Caki2 (cell line): ENCODE results near the gene ZNF778. TPM values are rescaled to one million over a fixed set of nuclear protein-coding genes. Genes with fewer than 3 reads are reported as not detected.

Experiments
- DNase-seq: peaks from one replicate; pipeline ENCODE4 v3.0.0-alpha.2; 2015; ENCODE audit warnings: low read depth
- in situ Hi-C: cut with HindIII; loops from 2 replicates; pipeline ENCODE4 v1.10.0; 2016; ENCODE audit warnings: low sequenced_read_pairs, low pct_unique_long_range_greater_than_20kb, mixed read lengths
- total RNA-seq: library from RNA; depleted of rRNA; stranded (reverse); fragments of >200 nt; shearing (Covaris generic); gene quantifications from 2 replicates; pipeline ENCODE4 v1.2.3, GENCODE V29; 2014; ENCODE audit warnings: low replicate concordance; rRNA removed

ZNF778 gene
- total RNA-seq, 1 experiment from 2014 or later, result 8.7 TPM

- in situ Hi-C loops, result no loop called here
- no peak for DNase-seq
These were observed 61.1 kb downstream of the ZNF778 start for GRCh38 chr16:89278441-89279240.

- in situ Hi-C loops, result no loop called here
- no peak for DNase-seq
These were observed 62.4 kb downstream of the ZNF778 start for GRCh38 chr16:89279666-89280481.

- in situ Hi-C loops, result no loop called here
- DNase-seq, result no peak
These were observed 63.2 kb downstream of the ZNF778 start for GRCh38 chr16:89280546-89281188.

- in situ Hi-C loops, result no loop called here
- no peak for DNase-seq
These were observed 63.7 kb downstream of the ZNF778 start for GRCh38 chr16:89281189-89281577.

- no peak for DNase-seq
These were observed 64.3 kb downstream of the ZNF778 start for GRCh38 chr16:89281829-89282228.

GRCh38 chr16:89282523-89282922, 65.0 kb downstream of the ZNF778 start:
- in situ Hi-C loops, result no loop called here
- no peak for DNase-seq

More at GRCh38 chr16:89281829-89282228, 64.3 kb downstream of the ZNF778 start:
- in situ Hi-C loops, result no loop called here

GRCh38 chr16:89283449-89283848, 65.9 kb downstream of the ZNF778 start:
- no peak for DNase-seq
- in situ Hi-C loops, result no loop called here

GRCh38 chr16:89285381-89285780, 67.9 kb downstream of the ZNF778 start:
- in situ Hi-C loops, result no loop called here
- no peak for DNase-seq

GRCh38 chr16:89286096-89286495, 68.6 kb downstream of the ZNF778 start:
- no peak for DNase-seq
- in situ Hi-C loops, result no loop called here

Other genes starting within 250 kb of the ZNF778 start
- 0.27 TPM in 1 of 2 replicates, not detected in the other for gene CBFA2T3, start 240.5 kb upstream of the ZNF778 start, total RNA-seq
- gene ACSF3, start 123.9 kb upstream of the ZNF778 start, total RNA-seq, result 36.5 and 45.4 TPM in 2 replicates
- gene CDH15, start 46.0 kb upstream of the ZNF778 start, total RNA-seq, result 0.51 and 1.0 TPM in 2 replicates
- gene SLC22A31, start 17.2 kb upstream of the ZNF778 start, total RNA-seq, result not detected in 2 replicates